ENCODE data around the gene KRTAP9-8. TPM values are rescaled to one million over a fixed set of nuclear protein-coding genes. Genes with fewer than 3 reads are reported as not detected.

KRTAP9-8 gene
- total and polyA plus RNA-seq, 2 of the 8 experiments (the other 6 are each of a cell fraction or from before 2014, with no cell fraction given) = not detected

DNA sequence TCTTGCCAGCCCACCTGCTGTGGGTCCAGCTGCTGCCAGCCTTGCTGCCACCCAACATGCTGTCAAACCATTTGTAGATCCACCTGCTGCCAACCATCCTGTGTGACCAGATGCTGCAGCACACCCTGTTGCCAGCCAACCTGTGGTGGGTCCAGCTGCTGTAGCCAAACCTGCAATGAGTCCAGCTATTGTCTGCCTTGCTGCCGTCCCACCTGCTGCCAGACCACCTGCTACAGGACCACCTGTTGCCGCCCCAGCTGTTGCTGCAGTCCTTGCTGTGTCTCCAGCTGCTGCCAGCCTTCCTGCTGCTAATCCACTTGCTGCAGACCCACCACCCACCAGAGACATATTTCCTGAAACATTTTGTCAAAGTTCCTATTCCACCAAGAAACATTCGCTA, 47.5 kb upstream of the KRTAP9-8 start:
- Histone ChIP-seq H3K4ac (replicated peaks; ENCODE audit: insufficient read length, low read depth, low read length) (no peak overlapping the region), H3K56ac (replicated peaks; ENCODE audit: insufficient read length, low read depth, low read length) (no peak overlapping the region), H3K23me2 (ENCODE audit: low read depth, low read length) (no peaks in the 10 kb centered on the region), H3K23ac (ENCODE audit: insufficient read length) (no peak overlapping the region), H2AFZ (ENCODE audit: low read length) (no peak overlapping the region), H3K9ac (replicated peaks in 1 of 4; ENCODE audit: extremely low read depth in 1 of 4, low read depth in 3 of 4, low read length in 3 of 4) (no peak overlapping the region), H2BK15ac (ENCODE audit: low read length) (no peak overlapping the region), H2BK120ac (replicated peaks; ENCODE audit: low read depth, low read length) (no peak overlapping the region), H2BK12ac (ENCODE audit: low read depth, low read length) (no peak overlapping the region), H3K79me1 (ENCODE audit: low read depth, low read length) (no peaks in the 10 kb centered on the region), H3K27me3 (replicated peaks in 1 of 4; ENCODE audit: control insufficient read depth in 3 of 4, extremely low read depth in 1 of 4, insufficient read depth in 3 of 4, low read length in 3 of 4) (no peaks in the 10 kb centered on the region), H3K36me3 (ENCODE audit: control insufficient read depth in 2 of 4, insufficient read depth in 4 of 4, low read length in 3 of 4) (no peaks in the 10 kb centered on the region), H3K18ac (ENCODE audit: extremely low read depth, low read length) (no peak overlapping the region), H3K4me1 (replicated peaks in 1 of 4; ENCODE audit: control insufficient read depth in 3 of 4, insufficient read depth in 4 of 4, low read length in 3 of 4) (no peaks in the 10 kb centered on the region; a peak in 1 of 7 replicates), H4K20me1 (replicated peaks in 1 of 2; ENCODE audit: control insufficient read depth in 1 of 2, insufficient read depth in 2 of 2, low read length in 2 of 2) (no peaks in the 10 kb centered on the region), H3K4me2 (ENCODE audit: insufficient read depth in 1 of 2, low read depth in 2 of 2, low read length in 2 of 2) (no peak overlapping the region), H3K4me3 (ENCODE audit: extremely low read depth in 1 of 4, insufficient read depth in 2 of 4, low read depth in 3 of 4, low read length in 4 of 4) (no peak overlapping the region), H2AK5ac (ENCODE audit: low read depth, low read length) (no peak overlapping the region), H3K27ac (ENCODE audit: low read depth, low read length) (no peak overlapping the region), H4K91ac (replicated peaks; ENCODE audit: insufficient read length, low read length) (no peak overlapping the region), H4K5ac (ENCODE audit: insufficient read length, low read depth, low read length) (no peak overlapping the region), H4K8ac (ENCODE audit: extremely low read depth, insufficient read depth, low read length) (peak overlapping the region; percentile 35; the same call in 1 of the 2 replicates), H2BK5ac (ENCODE audit: low read depth, low read length) (0 out of 2 replicates have a peak overlapping the region, but pooled peaks have one; percentile 8), H3K9me3 (ENCODE audit: insufficient read depth in 2 of 2, low read depth in 1 of 2, low read length in 1 of 2) (0 out of 4 replicates have a peak, but pooled peaks cover 0 to 3% of the 10 kb centered on the region in 2 experiments), H2BK20ac (ENCODE audit: low read length) (no peak overlapping the region), H3K79me2 (ENCODE audit: control insufficient read depth in 1 of 2, insufficient read depth in 2 of 2, low read length in 2 of 2) (no peaks in the 10 kb centered on the region), H3K14ac (ENCODE audit: insufficient read length) (no peak overlapping the region)
- WGBS, 2 experiments (ENCODE audit: extremely low coverage in 1 of 2, insufficient coverage in 1 of 2, insufficient read length in 1 of 2, insufficient replicate concordance in 2 of 2, low coverage in 1 of 2, low lambda C conversion rate in 2 of 2, missing lambda C conversion rate in 1 of 2) = 95% methylated on average over 3 of the region's 3 CpGs; no CpG with 5 or more reads in 1 of the 2 experiments
- CTCF ChIA-PET (ENCODE audit: partially characterized antibody) = no interaction called here
- no peak for FAIRE-seq
- POLR2A ChIA-PET (ENCODE audit: partially characterized antibody) = no interaction called here
- no peak for DNase-seq (ENCODE audit: low read depth in 1 of 2, low spot score in 2 of 2)
- TF ChIP-seq ATF3 (IDR thresholded peaks at IDR 0.05; ENCODE audit: insufficient read depth, low read depth, low read length) (no peak), TAF7 (optimal IDR thresholded peaks at IDR 0.05; ENCODE audit: borderline replicate concordance, low read depth, low read length) (no peak), TBP (IDR thresholded peaks at IDR 0.05; ENCODE audit: low read depth, low read length) (no peak), FOSL1 (IDR thresholded peaks at IDR 0.05; ENCODE audit: insufficient read depth, low read depth, low read length) (no peak), SP1 (IDR thresholded peaks at IDR 0.05; ENCODE audit: low read depth, low read length) (no peak)

Measured in H1 (cell line).